Measurements from ENCODE around the gene RAB28.

GRCh38 chr4:13378973-13379759 is 105.0 kb downstream of the RAB28 start:
- TF ChIP-seq, protein P1, sequence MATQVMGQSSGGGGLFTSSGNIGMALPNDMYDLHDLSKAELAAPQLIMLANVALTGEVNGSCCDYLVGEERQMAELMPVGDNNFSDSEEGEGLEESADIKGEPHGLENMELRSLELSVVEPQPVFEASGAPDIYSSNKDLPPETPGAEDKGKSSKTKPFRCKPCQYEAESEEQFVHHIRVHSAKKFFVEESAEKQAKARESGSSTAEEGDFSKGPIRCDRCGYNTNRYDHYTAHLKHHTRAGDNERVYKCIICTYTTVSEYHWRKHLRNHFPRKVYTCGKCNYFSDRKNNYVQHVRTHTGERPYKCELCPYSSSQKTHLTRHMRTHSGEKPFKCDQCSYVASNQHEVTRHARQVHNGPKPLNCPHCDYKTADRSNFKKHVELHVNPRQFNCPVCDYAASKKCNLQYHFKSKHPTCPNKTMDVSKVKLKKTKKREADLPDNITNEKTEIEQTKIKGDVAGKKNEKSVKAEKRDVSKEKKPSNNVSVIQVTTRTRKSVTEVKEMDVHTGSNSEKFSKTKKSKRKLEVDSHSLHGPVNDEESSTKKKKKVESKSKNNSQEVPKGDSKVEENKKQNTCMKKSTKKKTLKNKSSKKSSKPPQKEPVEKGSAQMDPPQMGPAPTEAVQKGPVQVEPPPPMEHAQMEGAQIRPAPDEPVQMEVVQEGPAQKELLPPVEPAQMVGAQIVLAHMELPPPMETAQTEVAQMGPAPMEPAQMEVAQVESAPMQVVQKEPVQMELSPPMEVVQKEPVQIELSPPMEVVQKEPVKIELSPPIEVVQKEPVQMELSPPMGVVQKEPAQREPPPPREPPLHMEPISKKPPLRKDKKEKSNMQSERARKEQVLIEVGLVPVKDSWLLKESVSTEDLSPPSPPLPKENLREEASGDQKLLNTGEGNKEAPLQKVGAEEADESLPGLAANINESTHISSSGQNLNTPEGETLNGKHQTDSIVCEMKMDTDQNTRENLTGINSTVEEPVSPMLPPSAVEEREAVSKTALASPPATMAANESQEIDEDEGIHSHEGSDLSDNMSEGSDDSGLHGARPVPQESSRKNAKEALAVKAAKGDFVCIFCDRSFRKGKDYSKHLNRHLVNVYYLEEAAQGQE (IDR thresholded peaks at IDR 0.05; ENCODE audit: insufficient read depth in 1 of 2, low read depth in 2 of 2, low read length in 2 of 2): no peak
- TF ChIP-seq SIN3A (IDR thresholded peaks at IDR 0.05; ENCODE audit: borderline replicate concordance, insufficient read depth, low read length): no peak
- TF ChIP-seq POLR2AphosphoS5 (IDR thresholded peaks at IDR 0.05; ENCODE audit: low read depth, low read length): no peak
- TF ChIP-seq TAF1 (IDR thresholded peaks at IDR 0.05; ENCODE audit: borderline replicate concordance, insufficient read depth, low read length): no peak
- no peak for TF ChIP-seq FOXP2 (optimal IDR thresholded peaks at IDR 0.05; ENCODE audit: borderline replicate concordance, extremely low read depth, extremely low read length, insufficient read depth)
